Type B pancreatic cell (in vitro differentiated cells): ENCODE results near the gene CAPN10. TPM values are rescaled to one million over a fixed set of nuclear protein-coding genes. Genes with fewer than 3 reads are reported as not detected.

Experiments
- DNase-seq: peaks from one replicate; pipeline ENCODE4 v3.0.0; 2021; ENCODE audit warnings: mixed read lengths; ENCODE audit not compliant: unreplicated experiment; ENCODE audit errors: extremely low spot score
- H3K27ac Mint-ChIP-seq: 2 replicates; pipeline ENCODE4 v1.8.0; 2021; ENCODE audit warnings: mild to moderate bottlenecking, mixed read lengths
- H3K27me3 Mint-ChIP-seq: 2 replicates; pipeline ENCODE4 v1.8.0; 2021; ENCODE audit warnings: mixed read lengths
- H3K36me3 Mint-ChIP-seq: 2 replicates; pipeline ENCODE4 v1.8.0; 2021; ENCODE audit warnings: mixed read lengths
- H3K4me1 Mint-ChIP-seq: one replicate; pipeline ENCODE4 v1.8.0; 2021; ENCODE audit warnings: mixed read lengths; ENCODE audit not compliant: unreplicated experiment
- H3K4me3 Mint-ChIP-seq: 2 replicates; pipeline ENCODE4 v1.8.0; 2021; ENCODE audit warnings: mild to moderate bottlenecking, mixed read lengths
- H3K9me3 Mint-ChIP-seq: 2 replicates; pipeline ENCODE4 v1.8.0; 2021; ENCODE audit warnings: mixed read lengths
- CTCF ChIP-seq: fragments of 200-600 bp; sonication (generic); conservative IDR thresholded peaks from 2 replicates; pipeline ENCODE4 v1.5.0; 2021; ENCODE audit warnings: antibody characterized with exemption, mild to moderate bottlenecking
- total RNA-seq: library from RNA; stranded (reverse); gene quantifications from 2 replicates; pipeline ENCODE4 v1.2.1, GENCODE V29; 2021; ENCODE audit warnings: low replicate concordance

The CAPN10 gene
- total RNA-seq, 1 donor from 2014 or later = 55.2 TPM

- H3K27me3 Mint-ChIP-seq = no peaks in the 10 kb centered on the region
- no peak for DNase-seq
- H3K4me1 Mint-ChIP-seq = peaks cover 22% of the 10 kb centered on the region
- H3K27ac Mint-ChIP-seq = peak overlapping the region; percentile 51
- no peaks in the 10 kb centered on the region for H3K9me3 Mint-ChIP-seq
- peak overlapping the region; percentile 11 for H3K4me3 Mint-ChIP-seq
- H3K36me3 Mint-ChIP-seq = peaks cover 3% of the 10 kb centered on the region
- TF ChIP-seq CTCF = no peak
Observed at GRCh38 chr2:240588669-240589068, 2.1 kb downstream of the CAPN10 start.

- Mint-ChIP-seq H3K27ac (no peak overlapping the region), H3K9me3 (no peaks in the 10 kb centered on the region), H3K27me3 (no peaks in the 10 kb centered on the region), H3K36me3 (peaks cover 3% of the 10 kb centered on the region), H3K4me3 (no peak overlapping the region), H3K4me1 (peaks cover 22% of the 10 kb centered on the region)
- DNase-seq = no peak
- TF ChIP-seq CTCF = no peak
Observed at GRCh38 chr2:240589375-240589774, 2.8 kb downstream of the CAPN10 start.

DNA sequence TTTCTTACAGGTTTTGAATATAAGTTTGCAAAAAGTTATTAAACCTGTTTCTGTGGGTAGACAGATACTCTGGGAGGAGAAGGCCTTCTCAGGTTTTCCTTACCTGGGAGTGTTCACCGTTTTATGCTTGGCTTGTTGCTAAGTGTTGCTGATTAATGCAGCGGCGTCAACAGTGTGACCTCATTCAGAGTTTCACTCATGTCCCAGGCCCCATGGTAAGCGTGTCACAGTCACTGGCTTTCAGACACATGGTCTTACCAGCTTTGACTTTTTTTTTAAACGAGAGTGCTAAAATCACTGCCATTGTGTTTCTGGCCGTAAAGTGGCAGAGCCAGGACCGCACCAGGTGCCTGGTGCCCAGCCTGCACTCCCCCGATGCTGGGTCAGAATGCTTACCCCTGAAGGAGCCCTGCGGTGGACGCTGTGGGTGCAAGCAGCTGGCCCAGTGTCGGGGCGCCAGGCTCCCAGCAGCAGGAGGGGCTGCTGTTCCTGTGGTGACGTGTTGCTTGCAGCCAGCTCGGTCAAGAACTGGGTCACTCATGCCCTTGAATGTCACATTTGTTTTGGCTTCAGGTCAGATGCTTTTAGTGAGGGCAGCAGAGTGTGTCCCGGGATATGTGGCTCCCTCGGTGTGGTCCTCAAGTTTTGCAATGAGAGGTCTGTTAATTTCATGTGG is 3.5 kb downstream of the CAPN10 start:
- H3K27ac Mint-ChIP-seq = no peak overlapping the region
- DNase-seq = no peak
- H3K9me3 Mint-ChIP-seq = no peaks in the 10 kb centered on the region

GRCh38 chr2:240590681-240591111 is 4.2 kb downstream of the CAPN10 start:
- TF ChIP-seq CTCF = no peak
- no peaks in the 10 kb centered on the region for H3K27me3 Mint-ChIP-seq
- no peak overlapping the region for H3K27ac Mint-ChIP-seq
- H3K4me1 Mint-ChIP-seq = peaks cover 17% of the 10 kb centered on the region
- no peaks in the 10 kb centered on the region for H3K9me3 Mint-ChIP-seq
- DNase-seq = no peak
- no peak overlapping the region for H3K4me3 Mint-ChIP-seq
- peaks cover 3% of the 10 kb centered on the region for H3K36me3 Mint-ChIP-seq

More for the DNA sequence above, 3.5 kb downstream of the CAPN10 start:
- Mint-ChIP-seq H3K36me3 (peaks cover 3% of the 10 kb centered on the region), H3K27me3 (no peaks in the 10 kb centered on the region), H3K4me1 (peaks cover 18% of the 10 kb centered on the region), H3K4me3 (no peak overlapping the region)
- TF ChIP-seq CTCF = no peak

DNA sequence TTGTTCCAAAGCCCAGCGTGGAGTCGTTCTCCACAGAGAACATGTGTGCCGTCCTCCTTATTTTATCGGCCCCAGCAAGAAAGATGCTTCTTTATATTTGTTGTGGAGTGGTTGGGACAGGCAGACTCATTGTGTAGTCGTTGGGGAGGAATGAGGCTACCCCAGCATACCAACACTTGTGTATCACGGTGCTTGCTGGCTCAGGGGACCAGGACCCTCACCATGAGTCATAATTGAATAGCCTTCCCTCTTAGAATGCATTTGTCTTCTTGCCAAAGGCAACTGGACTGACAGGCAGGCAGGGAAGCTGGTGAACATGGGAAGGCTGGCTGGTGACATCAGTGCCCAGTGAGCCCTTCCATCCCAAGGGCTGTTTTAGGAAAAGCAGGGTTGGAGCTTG is 4.7 kb downstream of the CAPN10 start:
- no peaks in the 10 kb centered on the region for H3K9me3 Mint-ChIP-seq
- no peak for TF ChIP-seq CTCF
- peaks cover 17% of the 10 kb centered on the region for H3K4me1 Mint-ChIP-seq
- H3K27me3 Mint-ChIP-seq = no peaks in the 10 kb centered on the region
- peaks cover 3% of the 10 kb centered on the region for H3K36me3 Mint-ChIP-seq
- H3K4me3 Mint-ChIP-seq = no peak overlapping the region
- DNase-seq = no peak
- no peak overlapping the region for H3K27ac Mint-ChIP-seq

- Mint-ChIP-seq H3K27me3 (no peaks in the 10 kb centered on the region), H3K36me3 (peaks cover 3% of the 10 kb centered on the region), H3K9me3 (no peaks in the 10 kb centered on the region), H3K27ac (no peak overlapping the region), H3K4me3 (no peak overlapping the region), H3K4me1 (peaks cover 17% of the 10 kb centered on the region)
- DNase-seq = no peak
- no peak for TF ChIP-seq CTCF
Observed at GRCh38 chr2:240591784-240592183, 5.2 kb downstream of the CAPN10 start.
